H1 (cell line): ENCODE results near the gene SPATA4. TPM values are rescaled to one million over a fixed set of nuclear protein-coding genes. Genes with fewer than 3 reads are reported as not detected.

Source experiments
- CTCF ChIA-PET: fragments of 300-600 bp; sonication (Branson Sonifier 250); formaldehyde crosslinking; loops from one replicate; lab custom pipeline; 2021; ENCODE audit not compliant: partially characterized antibody; lab: Charles Lee
- POLR2A ChIA-PET: fragments of 300-600 bp; sonication (Branson Sonifier 250); formaldehyde crosslinking; loops from one replicate; lab custom pipeline; 2021; ENCODE audit warnings: inconsistent platforms; ENCODE audit not compliant: partially characterized antibody; lab: Charles Lee
- DNase-seq, 2 experiments: peaks; one replicate each; pipeline versions ENCODE4 v3.0.0 to v3.0.0-alpha.2; 2010 to 2022; ENCODE audit warnings: low spot score in 2 of 2, low read depth in 1 of 2, mixed read lengths in 1 of 2
- FAIRE-seq: peaks from 2 replicates; lab custom pipeline; 2011; peaks lifted over from hg19 to GRCh38; lab: Jason Lieb, UNC
- H2AFZ ChIP-seq: 2 replicates; pipeline ENCODE4 v1.8.1; 2012; ENCODE audit warnings: low read length, inconsistent platforms
- H2AK5ac ChIP-seq: 2 replicates; pipeline ENCODE4 v1.6.1; 2013; ENCODE audit warnings: low read depth, low read length
- H2BK120ac ChIP-seq: replicated peaks from 2 replicates; pipeline ENCODE3; 2013; ENCODE audit warnings: low read depth, low read length, inconsistent platforms
- H2BK12ac ChIP-seq: 2 replicates; pipeline ENCODE4 v1.6.1; 2013; ENCODE audit warnings: low read depth, low read length
- H2BK15ac ChIP-seq: 2 replicates; pipeline ENCODE4 v1.6.1; 2013; ENCODE audit warnings: low read length
- H2BK20ac ChIP-seq: 2 replicates; pipeline ENCODE4 v1.6.1; 2013; ENCODE audit warnings: low read length
- H2BK5ac ChIP-seq: 2 replicates; pipeline ENCODE4 v1.6.1; 2013; ENCODE audit warnings: low read depth, low read length
- H3K14ac ChIP-seq: 2 replicates; pipeline ENCODE4 v1.6.1; 2013; ENCODE audit warnings: inconsistent platforms; ENCODE audit not compliant: insufficient read length
- H3K18ac ChIP-seq: 2 replicates; pipeline ENCODE4 v1.6.1; 2013; ENCODE audit warnings: low read length; ENCODE audit errors: extremely low read depth
- H3K23ac ChIP-seq: 2 replicates; pipeline ENCODE4 v1.6.1; 2013; ENCODE audit warnings: inconsistent platforms; ENCODE audit not compliant: insufficient read length
- H3K23me2 ChIP-seq: 2 replicates; pipeline ENCODE4 v1.6.1; 2013; ENCODE audit warnings: low read depth, low read length
- H3K27ac ChIP-seq: 2 replicates; pipeline ENCODE4 v1.6.1; 2011; ENCODE audit warnings: low read depth, low read length, inconsistent platforms
- H3K27me3 ChIP-seq, 4 experiments: replicated peaks in 1 of 4; 1 replicate in 1 of 4; 2 replicates in 3 of 4; pipeline versions ENCODE4 v1.6.1 to v1.8.1; 2011 to 2013; ENCODE audit warnings: low read length in 3 of 4, mild to moderate bottlenecking in 3 of 4, inconsistent platforms in 2 of 4, mixed read lengths in 2 of 4, moderate library complexity in 1 of 4; ENCODE audit not compliant: control insufficient read depth in 3 of 4, insufficient read depth in 3 of 4; ENCODE audit errors: extremely low read depth in 1 of 4
- H3K36me3 ChIP-seq, 4 experiments: 2 replicates each; pipeline versions ENCODE4 v1.6.1 to v1.8.1; 2011 to 2013; ENCODE audit warnings: mild to moderate bottlenecking in 4 of 4, low read length in 3 of 4, moderate library complexity in 2 of 4, control low read depth in 1 of 4, inconsistent platforms in 1 of 4; ENCODE audit not compliant: insufficient read depth in 4 of 4, control insufficient read depth in 2 of 4
- H3K4ac ChIP-seq: replicated peaks from 2 replicates; pipeline ENCODE3; 2013; ENCODE audit warnings: low read length, low read depth, mixed read lengths, inconsistent platforms; ENCODE audit not compliant: insufficient read length
- H3K4me1 ChIP-seq, 4 experiments: replicated peaks in 1 of 4; 1 replicate in 1 of 4; 2 replicates in 3 of 4; pipeline versions ENCODE4 v1.6.1 to v1.8.1; 2011 to 2013; ENCODE audit warnings: low read length in 3 of 4, inconsistent platforms in 2 of 4, mixed read lengths in 1 of 4; ENCODE audit not compliant: insufficient read depth in 4 of 4, control insufficient read depth in 3 of 4
- H3K4me2 ChIP-seq, 2 experiments: 2 replicates each; pipeline versions ENCODE4 v1.6.1 to v1.8.1; 2011 to 2013; ENCODE audit warnings: low read depth in 2 of 2, low read length in 2 of 2, control low read depth in 1 of 2, inconsistent platforms in 1 of 2, mild to moderate bottlenecking in 1 of 2; ENCODE audit not compliant: insufficient read depth in 1 of 2
- H3K4me3 ChIP-seq, 4 experiments: fragments of 200-600, 300-600 bp in 1 of 4; sonication (generic), shearing (Covaris generic), sonication (Bioruptor Twin) in 1 of 4; 2 replicates each; pipeline versions ENCODE4 v1.5.1 to v1.8.1; 2011 to 2016; ENCODE audit warnings: low read length in 4 of 4, low read depth in 3 of 4, control low read depth in 2 of 4, inconsistent platforms in 2 of 4, mild to moderate bottlenecking in 2 of 4, mixed read lengths in 1 of 4, moderate library complexity in 1 of 4; ENCODE audit not compliant: insufficient read depth in 2 of 4; ENCODE audit errors: extremely low read depth in 1 of 4
- H3K56ac ChIP-seq: replicated peaks from 2 replicates; pipeline ENCODE3; 2013; ENCODE audit warnings: low read depth, mild to moderate bottlenecking, mixed read lengths, low read length, inconsistent platforms; ENCODE audit not compliant: insufficient read length
- H3K79me1 ChIP-seq: 2 replicates; pipeline ENCODE4 v1.6.1; 2013; ENCODE audit warnings: low read depth, low read length, control low read depth
- H3K79me2 ChIP-seq, 2 experiments: 2 replicates each; pipeline versions ENCODE4 v1.6.1 to v1.8.1; 2012 to 2013; ENCODE audit warnings: low read length in 2 of 2, mild to moderate bottlenecking in 2 of 2, inconsistent platforms in 1 of 2; ENCODE audit not compliant: insufficient read depth in 2 of 2, control insufficient read depth in 1 of 2
- H3K9ac ChIP-seq, 4 experiments: replicated peaks in 1 of 4; 1 replicate in 1 of 4; 2 replicates in 3 of 4; pipeline versions ENCODE4 v1.6.1 to v1.8.1; 2011 to 2013; ENCODE audit warnings: low read depth in 3 of 4, low read length in 3 of 4, control low read depth in 2 of 4, mild to moderate bottlenecking in 2 of 4, moderate library complexity in 2 of 4, inconsistent platforms in 1 of 4; ENCODE audit errors: extremely low read depth in 1 of 4
- H3K9me3 ChIP-seq, 2 experiments: 2 replicates each; pipeline versions ENCODE4 v1.6.1 to v1.8.1; 2012 to 2013; ENCODE audit warnings: mild to moderate bottlenecking in 2 of 2, moderate library complexity in 2 of 2, control low read depth in 1 of 2, inconsistent platforms in 1 of 2, low read depth in 1 of 2, low read length in 1 of 2, mixed read lengths in 1 of 2; ENCODE audit not compliant: insufficient read depth in 2 of 2
- H4K20me1 ChIP-seq, 2 experiments: replicated peaks in 1 of 2; 2 replicates each; pipeline versions ENCODE3 to v1.8.1; 2011 to 2013; ENCODE audit warnings: inconsistent platforms in 2 of 2, low read length in 2 of 2, mild to moderate bottlenecking in 1 of 2; ENCODE audit not compliant: insufficient read depth in 2 of 2, control insufficient read depth in 1 of 2
- H4K5ac ChIP-seq: 2 replicates; pipeline ENCODE4 v1.6.1; 2013; ENCODE audit warnings: low read length, low read depth, mixed read lengths, inconsistent platforms; ENCODE audit not compliant: insufficient read length
- H4K8ac ChIP-seq: 2 replicates; pipeline ENCODE4 v1.8.0; 2013; ENCODE audit warnings: mild to moderate bottlenecking, moderate library complexity, low read length, inconsistent platforms; ENCODE audit not compliant: insufficient read depth; ENCODE audit errors: extremely low read depth
- H4K91ac ChIP-seq: replicated peaks from 2 replicates; pipeline ENCODE3; 2013; ENCODE audit warnings: low read length, mixed read lengths, inconsistent platforms; ENCODE audit not compliant: insufficient read length
- CBX8 ChIP-seq: fragments of 300-800, 300-1000 bp; sonication (generic); IDR thresholded peaks from 2 replicates; pipeline ENCODE4 v1.7.1; 2016; ENCODE audit warnings: low read depth, low read length, borderline replicate concordance
- CREB1 ChIP-seq: IDR thresholded peaks from 2 replicates; pipeline ENCODE4 v1.6.1; 2012; ENCODE audit warnings: inconsistent platforms
- EP300 ChIP-seq, 2 experiments: IDR thresholded peaks; 1 replicate in 1 of 2; 2 replicates in 1 of 2; pipeline ENCODE4 v1.6.1; 2011 to 2012; ENCODE audit warnings: low read depth in 2 of 2, low read length in 2 of 2, mild to moderate bottlenecking in 2 of 2, borderline replicate concordance in 1 of 2, inconsistent platforms in 1 of 2, moderate library complexity in 1 of 2
- EZH2 ChIP-seq: fragments of 200-600 bp; sonication (generic); IDR thresholded peaks from 2 replicates; pipeline ENCODE4 v1.7.1; 2012; ENCODE audit warnings: low read depth, mild to moderate bottlenecking, moderate library complexity, low read length, inconsistent platforms; ENCODE audit not compliant: severe bottlenecking
- PHF8 ChIP-seq: fragments of 200-600 bp; sonication (generic); conservative IDR thresholded peaks from 2 replicates; pipeline ENCODE4 v1.7.1; 2012; ENCODE audit warnings: low read depth, mild to moderate bottlenecking, inconsistent platforms, low read length, moderate library complexity
- SAP30 ChIP-seq: fragments of 300-600 bp; sonication (generic); IDR thresholded peaks from 2 replicates; pipeline ENCODE4 v1.7.1; 2012; ENCODE audit warnings: low read length, moderate library complexity, mild to moderate bottlenecking, inconsistent platforms; ENCODE audit not compliant: insufficient read depth, insufficient replicate concordance
- WGBS, 2 experiments: shearing (Covaris generic) in 1 of 2; methylation state at CpG; one replicate each; pipeline versions ENCODE4 v1.1.6 to v1.1.7; 2013 to 2015; ENCODE audit warnings: low lambda C conversion rate in 2 of 2, mixed read lengths in 2 of 2, inconsistent platforms in 1 of 2, low coverage in 1 of 2, missing lambda C conversion rate in 1 of 2; ENCODE audit not compliant: insufficient replicate concordance in 2 of 2, insufficient coverage in 1 of 2, insufficient read length in 1 of 2; ENCODE audit errors: extremely low coverage in 1 of 2, missing lambda C conversion rate in 1 of 2; 5-methylcytosine and 5-hydroxymethylcytosine counted together
- polyA plus RNA-seq, 7 experiments: library from polyadenylated mRNA; depleted of rRNA in 3 of 7; stranded (reverse) in 5 of 7; unstranded in 2 of 7; fragments of >200 nt in 5 of 7; fragments of 200-250 nt in 2 of 7; gene quantifications; 1 replicate in 5 of 7; 2 replicates in 1 of 7; 4 replicates in 1 of 7; pipeline versions ENCODE4 v1.2.1 to v1.2.3, GENCODE V29; 2011 to 2013; ENCODE audit warnings: missing spikeins in 2 of 7, mixed read lengths in 2 of 7
- total RNA-seq: library from RNA; stranded (reverse); fragmentation: NEBNext Ultra II Directional; extraction: Animal tissue kit (Norgen Biotek cat#: 25700); gene quantifications from 2 replicates; pipeline ENCODE4 v1.2.1, GENCODE V29; 2021
- TF ChIP-seq, protein P1 (sequence below), 3 experiments: IDR thresholded peaks; 1 replicate in 2 of 3; 2 replicates in 1 of 3; pipeline versions ENCODE4 v1.5.1 to v1.6.1; 2011; ENCODE audit warnings: low read length in 3 of 3, mild to moderate bottlenecking in 3 of 3, inconsistent platforms in 2 of 3, low read depth in 1 of 3, moderate library complexity in 1 of 3; ENCODE audit not compliant: insufficient read depth in 1 of 3; ENCODE audit errors: control extremely low read depth in 1 of 3
- TF ChIP-seq, protein P2 (sequence below): IDR thresholded peaks from 2 replicates; pipeline ENCODE4 v1.6.1; 2011; ENCODE audit warnings: low read depth, mild to moderate bottlenecking, low read length; ENCODE audit not compliant: insufficient read depth

SPATA4 gene
- total and polyA plus RNA-seq, 2 of the 8 experiments (the other 6 are each of a cell fraction or from before 2014, with no cell fraction given), result not detected

- Histone ChIP-seq H2AFZ (no peak overlapping the region), H3K79me1 (no peaks in the 10 kb centered on the region), H3K14ac (no peak overlapping the region), H2BK15ac (no peak overlapping the region), H4K91ac (no peak overlapping the region), H3K4me3 (peak overlapping the region in 1 of 4 experiments; percentile 30; a peak in 1 of 8 replicates), H3K4me1 (peaks cover 2 to 12% (median 7%) of the 10 kb centered on the region in 4 experiments; a peak in 4 of 7 replicates), H2BK5ac (no peak overlapping the region), H3K56ac (no peak overlapping the region), H3K36me3 (no peaks in the 10 kb centered on the region), H3K27ac (0 out of 2 replicates have a peak overlapping the region, but pooled peaks have one; percentile 60), H3K18ac (no peak overlapping the region), H4K5ac (no peak overlapping the region), H3K27me3 (no peaks in the 10 kb centered on the region), H3K23me2 (no peaks in the 10 kb centered on the region), H3K4me2 (peak overlapping the region; percentile 28 to 44; a peak in 2 of 4 replicates), H3K4ac (no peak overlapping the region), H3K79me2 (no peaks in the 10 kb centered on the region), H3K9me3 (no peaks in the 10 kb centered on the region), H3K9ac (no peak overlapping the region), H2BK12ac (no peak overlapping the region), H2BK20ac (no peak overlapping the region), H4K8ac (no peak overlapping the region), H2BK120ac (no peak overlapping the region), H4K20me1 (no peaks in the 10 kb centered on the region), H2AK5ac (no peak overlapping the region), H3K23ac (no peak overlapping the region)
- DNase-seq, result no peak
- 85% methylated on average over 6 of the region's 6 CpGs; no CpG with 5 or more reads in 1 of the 2 experiments for WGBS, 2 experiments
- no peak for TF ChIP-seq EP300 (IDR thresholded peaks at IDR 0.05; ENCODE audit: borderline replicate concordance in 1 of 2, low read depth in 2 of 2, low read length in 2 of 2)
- TF ChIP-seq, protein P1, sequence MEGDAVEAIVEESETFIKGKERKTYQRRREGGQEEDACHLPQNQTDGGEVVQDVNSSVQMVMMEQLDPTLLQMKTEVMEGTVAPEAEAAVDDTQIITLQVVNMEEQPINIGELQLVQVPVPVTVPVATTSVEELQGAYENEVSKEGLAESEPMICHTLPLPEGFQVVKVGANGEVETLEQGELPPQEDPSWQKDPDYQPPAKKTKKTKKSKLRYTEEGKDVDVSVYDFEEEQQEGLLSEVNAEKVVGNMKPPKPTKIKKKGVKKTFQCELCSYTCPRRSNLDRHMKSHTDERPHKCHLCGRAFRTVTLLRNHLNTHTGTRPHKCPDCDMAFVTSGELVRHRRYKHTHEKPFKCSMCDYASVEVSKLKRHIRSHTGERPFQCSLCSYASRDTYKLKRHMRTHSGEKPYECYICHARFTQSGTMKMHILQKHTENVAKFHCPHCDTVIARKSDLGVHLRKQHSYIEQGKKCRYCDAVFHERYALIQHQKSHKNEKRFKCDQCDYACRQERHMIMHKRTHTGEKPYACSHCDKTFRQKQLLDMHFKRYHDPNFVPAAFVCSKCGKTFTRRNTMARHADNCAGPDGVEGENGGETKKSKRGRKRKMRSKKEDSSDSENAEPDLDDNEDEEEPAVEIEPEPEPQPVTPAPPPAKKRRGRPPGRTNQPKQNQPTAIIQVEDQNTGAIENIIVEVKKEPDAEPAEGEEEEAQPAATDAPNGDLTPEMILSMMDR (IDR thresholded peaks at IDR 0.05; ENCODE audit: control extremely low read depth in 1 of 3, insufficient read depth in 1 of 3, low read depth in 1 of 3, low read length in 3 of 3), result no peak
- no peak for TF ChIP-seq CBX8
- no peak for TF ChIP-seq CREB1
- TF ChIP-seq SAP30, result no peak
- no peak for TF ChIP-seq PHF8
- TF ChIP-seq EZH2, result no peak
- TF ChIP-seq, protein P2, sequence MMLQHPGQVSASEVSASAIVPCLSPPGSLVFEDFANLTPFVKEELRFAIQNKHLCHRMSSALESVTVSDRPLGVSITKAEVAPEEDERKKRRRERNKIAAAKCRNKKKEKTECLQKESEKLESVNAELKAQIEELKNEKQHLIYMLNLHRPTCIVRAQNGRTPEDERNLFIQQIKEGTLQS, result no peak
- FAIRE-seq, result no peak
- POLR2A ChIA-PET, result no interaction called here
- CTCF ChIA-PET, result no interaction called here
Measured at GRCh38 chr4:176186671-176187395, 8.6 kb downstream of the SPATA4 start.
